ENCODE data around the gene ABCA3.

The ABCA3 gene

GRCh38 chr16:2317231-2318020 lies 23.1 kb downstream of the ABCA3 start:
- no peak for DNase-seq (ENCODE audit: low read depth)

- no peak for DNase-seq (ENCODE audit: low read depth)
These were observed 32.2 kb downstream of the ABCA3 start for GRCh38 chr16:2308089-2308962.

GRCh38 chr16:2299915-2300192 lies 40.7 kb downstream of the ABCA3 start:
- DNase-seq (ENCODE audit: low read depth), result no peak

GRCh38 chr16:2299121-2299914 lies 41.2 kb downstream of the ABCA3 start:
- no peak for DNase-seq (ENCODE audit: low read depth)

GRCh38 chr16:2298621-2299020 lies 41.9 kb downstream of the ABCA3 start:
- DNase-seq (ENCODE audit: low read depth), result no peak

- DNase-seq (ENCODE audit: low read depth), result no peak
These were observed 43.0 kb downstream of the ABCA3 start for GRCh38 chr16:2297506-2297860.

- no peak for DNase-seq (ENCODE audit: low read depth)
These were observed 43.6 kb downstream of the ABCA3 start for GRCh38 chr16:2296661-2297505.

- DNase-seq (ENCODE audit: low read depth), result no peak
These were observed 45.3 kb downstream of the ABCA3 start for GRCh38 chr16:2295056-2295798.

GRCh38 chr16:2292221-2292620 lies 48.3 kb downstream of the ABCA3 start:
- DNase-seq (ENCODE audit: low read depth), result no peak

GRCh38 chr16:2289282-2289681 lies 51.2 kb downstream of the ABCA3 start:
- DNase-seq (ENCODE audit: low read depth), result no peak

GRCh38 chr16:2288726-2289125 lies 51.8 kb downstream of the ABCA3 start:
- no peak for DNase-seq (ENCODE audit: low read depth)

GRCh38 chr16:2287916-2288547 lies 52.5 kb downstream of the ABCA3 start:
- no peak for DNase-seq (ENCODE audit: low read depth)

- no peak for DNase-seq (ENCODE audit: low read depth)
These were observed 54.0 kb downstream of the ABCA3 start for GRCh38 chr16:2286550-2286949.

GRCh38 chr16:2285731-2286191 lies 54.8 kb downstream of the ABCA3 start:
- no peak for DNase-seq (ENCODE audit: low read depth)

- DNase-seq (ENCODE audit: low read depth), result no peak
These were observed 55.5 kb downstream of the ABCA3 start for GRCh38 chr16:2284797-2285576.

GRCh38 chr16:2284001-2284770 lies 56.3 kb downstream of the ABCA3 start:
- DNase-seq (ENCODE audit: low read depth), result no peak

GRCh38 chr16:2282866-2283555 lies 57.5 kb downstream of the ABCA3 start:
- DNase-seq (ENCODE audit: low read depth), result no peak

GRCh38 chr16:2282262-2282661 lies 58.3 kb downstream of the ABCA3 start:
- no peak for DNase-seq (ENCODE audit: low read depth)
